Measurements from ENCODE around the gene DNAJC3.
"Not testable (repeated sequence)": the region's sequence is repeated elsewhere in the genome, so short reads cannot be mapped to it uniquely, and the experiment has no call there.

DNAJC3 gene, protein sequence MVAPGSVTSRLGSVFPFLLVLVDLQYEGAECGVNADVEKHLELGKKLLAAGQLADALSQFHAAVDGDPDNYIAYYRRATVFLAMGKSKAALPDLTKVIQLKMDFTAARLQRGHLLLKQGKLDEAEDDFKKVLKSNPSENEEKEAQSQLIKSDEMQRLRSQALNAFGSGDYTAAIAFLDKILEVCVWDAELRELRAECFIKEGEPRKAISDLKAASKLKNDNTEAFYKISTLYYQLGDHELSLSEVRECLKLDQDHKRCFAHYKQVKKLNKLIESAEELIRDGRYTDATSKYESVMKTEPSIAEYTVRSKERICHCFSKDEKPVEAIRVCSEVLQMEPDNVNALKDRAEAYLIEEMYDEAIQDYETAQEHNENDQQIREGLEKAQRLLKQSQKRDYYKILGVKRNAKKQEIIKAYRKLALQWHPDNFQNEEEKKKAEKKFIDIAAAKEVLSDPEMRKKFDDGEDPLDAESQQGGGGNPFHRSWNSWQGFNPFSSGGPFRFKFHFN

DNA sequence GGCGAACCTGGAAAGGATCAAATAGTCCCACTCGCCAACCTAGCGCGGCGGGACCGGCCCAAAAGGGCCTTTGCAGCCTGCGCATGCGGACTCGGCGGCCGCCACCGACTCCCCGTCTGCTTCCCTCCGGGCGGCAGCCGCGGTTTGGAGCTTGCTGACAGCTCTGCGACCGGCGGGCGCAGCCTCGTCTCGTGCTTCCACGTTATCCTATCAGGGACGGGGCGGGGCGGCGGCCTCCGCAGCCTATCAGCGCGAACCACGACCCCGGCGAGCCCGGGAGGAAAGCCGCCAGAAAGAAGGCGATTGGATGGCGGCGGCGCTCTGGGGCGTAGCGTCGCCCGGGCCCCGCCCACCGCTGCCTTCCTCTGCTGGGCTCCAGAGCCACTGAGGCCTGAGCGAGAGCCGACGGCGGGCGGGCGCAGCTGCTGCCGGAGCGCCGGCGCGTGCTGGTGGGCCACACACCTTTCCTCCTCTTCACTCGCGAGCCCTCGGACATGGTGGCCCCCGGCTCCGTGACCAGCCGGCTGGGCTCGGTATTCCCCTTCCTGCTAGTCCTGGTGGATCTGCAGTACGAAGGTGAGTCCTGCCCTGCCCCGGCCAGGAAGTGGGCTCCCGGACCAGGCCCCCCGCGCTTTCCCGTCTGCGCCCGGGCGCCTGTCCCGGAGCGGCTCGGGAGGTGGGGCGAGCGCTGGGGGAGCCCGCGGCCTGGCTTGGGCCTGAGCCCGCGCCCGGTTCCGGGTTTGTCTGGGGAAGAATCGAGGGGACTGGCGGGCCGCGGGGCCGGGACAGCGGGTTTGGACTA, at the start of gene DNAJC3:
Gene DNAJC3 (plus strand): TSS at position 378 of the 802 bp plus-strand sequence. CDS start 117 bp downstream, at position 495.
- DNase-seq (ENCODE audit: low read depth) = peak; percentile 95

DNA sequence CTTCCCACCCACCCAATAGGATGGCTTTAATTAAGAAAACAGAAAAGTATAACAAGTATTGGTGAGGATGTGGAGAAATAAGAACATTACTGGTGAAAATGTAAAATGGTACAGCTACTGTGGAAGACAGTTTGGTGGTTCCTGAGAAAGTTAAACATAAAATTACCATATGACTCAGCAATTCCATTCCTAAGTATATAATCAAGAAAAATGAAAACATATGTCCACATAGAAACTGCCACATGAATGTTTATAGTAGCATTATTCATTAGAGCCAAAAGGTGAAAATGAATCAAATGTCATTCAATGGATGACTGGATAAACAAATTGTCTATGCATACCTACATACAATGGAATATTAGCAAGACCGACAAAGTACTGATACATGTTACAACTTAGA, 49.3 kb upstream of the DNAJC3 start:
- DNase-seq (ENCODE audit: low read depth) = no peak

GRCh38 chr13:95628488-95628887, 48.5 kb upstream of the DNAJC3 start:
- no peak for DNase-seq (ENCODE audit: low read depth)

DNA sequence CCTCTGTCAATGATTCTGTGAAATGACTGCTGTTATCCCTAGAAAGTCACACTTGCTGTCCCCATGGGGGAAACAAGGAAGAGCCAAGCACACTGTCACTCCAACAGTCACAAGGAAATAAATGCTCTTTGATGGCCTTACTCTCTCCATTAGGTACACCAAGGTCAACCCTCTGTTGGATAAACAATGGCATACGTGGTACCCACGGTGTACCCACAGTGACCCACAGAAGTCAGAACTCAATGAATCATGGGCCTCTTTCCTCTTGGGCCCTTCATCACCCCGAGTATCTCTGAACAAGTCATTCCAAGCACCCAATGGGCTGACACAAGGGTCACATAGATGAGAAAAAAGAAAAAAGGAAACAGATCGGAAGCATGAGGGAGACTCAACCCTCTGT, 47.9 kb upstream of the DNAJC3 start:
- no peak for DNase-seq (ENCODE audit: low read depth)

GRCh38 chr13:95630593-95630992, 46.3 kb upstream of the DNAJC3 start:
- DNase-seq (ENCODE audit: low read depth) = no peak

DNA sequence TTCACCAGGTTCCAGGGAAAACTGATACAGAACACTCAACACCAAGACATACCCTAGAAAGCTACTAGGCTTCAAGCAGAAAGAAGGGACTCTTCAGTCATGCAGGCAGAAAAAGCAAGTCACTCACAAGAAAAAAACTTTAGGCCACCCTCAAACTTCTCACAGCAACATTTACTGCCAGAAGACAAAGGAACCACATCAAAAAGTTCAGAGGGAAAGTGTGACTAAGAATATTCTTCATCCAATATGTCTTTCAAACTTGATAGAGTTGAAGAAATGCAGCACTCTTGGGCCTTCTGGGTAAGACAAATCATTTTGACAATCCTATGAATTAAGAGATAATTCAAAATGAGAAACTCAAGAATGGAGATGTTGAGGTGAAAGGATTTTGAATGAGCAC, 40.1 kb upstream of the DNAJC3 start:
- no peak for DNase-seq (ENCODE audit: low read depth)

DNA sequence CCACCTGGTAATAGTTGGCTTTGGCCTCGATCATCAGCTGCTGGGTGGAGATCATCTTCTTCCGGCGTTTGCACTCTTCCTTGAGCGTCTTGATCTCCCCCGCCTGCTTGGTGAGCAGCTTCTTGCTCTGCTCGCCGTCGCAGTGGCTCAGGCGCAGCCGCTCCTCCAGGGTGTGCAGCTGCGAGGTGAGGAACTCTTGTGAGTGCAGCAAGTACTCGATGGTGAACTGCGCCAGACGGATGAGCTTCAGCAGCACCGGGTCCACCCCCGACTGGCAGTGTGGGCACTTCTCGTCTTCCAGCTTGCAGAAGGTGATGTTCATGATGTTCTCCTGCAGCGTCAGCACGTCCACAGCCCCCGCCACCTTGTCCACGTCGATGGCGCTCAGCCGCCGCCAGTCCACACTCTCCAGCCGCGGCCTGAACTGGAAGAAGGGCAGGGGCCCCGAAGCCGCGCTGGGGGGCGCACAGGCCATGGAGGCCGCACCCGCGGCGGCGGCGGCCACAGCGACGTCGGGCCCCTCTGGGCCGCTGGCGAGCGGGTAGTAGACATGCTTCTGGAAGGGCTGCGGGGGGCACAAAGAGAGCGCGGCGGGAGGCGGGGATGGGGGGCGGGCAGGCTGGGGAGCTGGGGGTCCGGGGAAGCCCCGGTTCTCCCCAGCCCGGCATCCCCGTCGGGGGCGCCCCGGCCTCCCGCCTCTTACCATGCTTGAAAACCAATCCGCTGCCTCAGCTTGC, 35.5 kb upstream of the DNAJC3 start:
- peak; percentile 70 for DNase-seq (ENCODE audit: low read depth)

DNA sequence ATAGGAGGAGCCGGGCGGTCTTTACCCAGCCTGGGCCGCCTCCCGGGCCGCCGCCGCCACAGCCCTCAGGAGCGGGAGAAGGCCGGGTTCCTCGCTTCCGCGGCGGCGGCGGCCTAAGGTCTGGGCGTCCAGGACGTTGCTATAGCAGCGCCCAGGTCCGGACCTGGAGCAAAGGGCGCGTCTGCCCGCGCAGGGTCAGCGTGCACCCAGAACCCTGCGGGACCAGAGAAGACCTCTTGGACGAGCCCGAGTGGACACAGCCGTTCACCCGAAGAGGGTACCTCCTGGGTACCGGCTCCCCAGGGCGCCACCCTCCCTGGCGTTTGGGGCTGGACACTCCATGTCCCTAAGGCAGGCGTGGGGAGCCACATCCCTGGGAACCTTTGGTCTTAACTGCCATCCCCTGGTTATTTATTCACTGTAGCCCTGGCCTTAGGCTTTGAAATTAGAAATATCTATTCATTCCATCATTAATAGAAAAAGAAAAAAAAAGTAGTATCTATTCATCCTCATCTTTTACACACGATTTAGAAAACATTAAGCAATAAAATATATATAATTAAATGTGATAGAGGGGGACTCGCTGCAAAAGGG, 34.8 kb upstream of the DNAJC3 start:
- DNase-seq (ENCODE audit: low read depth) = peak; percentile 51

DNA sequence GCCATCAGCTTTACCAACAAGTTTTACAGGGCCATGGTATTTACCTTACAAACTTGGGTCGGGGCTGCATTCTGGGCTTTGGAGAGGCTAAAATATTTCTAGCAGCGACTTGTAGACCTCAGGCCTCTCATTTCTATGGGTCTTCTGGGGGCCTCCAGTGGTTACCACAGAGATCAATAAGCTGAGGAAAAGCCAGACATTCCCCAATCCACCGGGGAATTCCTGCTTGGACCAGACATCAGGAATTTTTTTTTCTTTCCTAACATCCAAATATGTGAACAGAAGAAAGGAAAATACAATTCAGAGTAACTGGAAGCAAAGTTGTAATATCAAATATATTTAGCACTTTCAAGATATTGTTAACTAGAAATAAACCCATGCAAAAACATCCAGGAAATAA, 33.9 kb upstream of the DNAJC3 start:
- DNase-seq (ENCODE audit: low read depth) = no peak

DNA sequence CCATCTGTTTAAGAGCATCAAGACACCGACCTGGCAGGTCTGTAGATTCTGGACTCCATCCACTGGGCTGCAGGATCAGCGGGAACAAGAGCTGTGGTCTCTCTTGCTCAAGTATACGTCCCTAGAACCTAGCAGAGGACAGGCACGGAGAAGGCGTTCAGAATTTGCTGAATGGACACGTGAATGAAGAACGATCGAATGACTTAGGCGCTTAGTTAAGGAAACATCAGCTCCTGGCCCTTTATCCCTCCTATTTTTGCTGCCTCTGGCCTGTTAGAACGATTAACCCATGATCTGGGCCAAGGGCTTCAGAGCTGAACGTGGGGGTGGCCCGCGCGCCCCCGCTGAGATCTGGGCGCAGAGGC, 33.4 kb upstream of the DNAJC3 start:
- DNase-seq (ENCODE audit: low read depth) = peak; percentile 49

DNA sequence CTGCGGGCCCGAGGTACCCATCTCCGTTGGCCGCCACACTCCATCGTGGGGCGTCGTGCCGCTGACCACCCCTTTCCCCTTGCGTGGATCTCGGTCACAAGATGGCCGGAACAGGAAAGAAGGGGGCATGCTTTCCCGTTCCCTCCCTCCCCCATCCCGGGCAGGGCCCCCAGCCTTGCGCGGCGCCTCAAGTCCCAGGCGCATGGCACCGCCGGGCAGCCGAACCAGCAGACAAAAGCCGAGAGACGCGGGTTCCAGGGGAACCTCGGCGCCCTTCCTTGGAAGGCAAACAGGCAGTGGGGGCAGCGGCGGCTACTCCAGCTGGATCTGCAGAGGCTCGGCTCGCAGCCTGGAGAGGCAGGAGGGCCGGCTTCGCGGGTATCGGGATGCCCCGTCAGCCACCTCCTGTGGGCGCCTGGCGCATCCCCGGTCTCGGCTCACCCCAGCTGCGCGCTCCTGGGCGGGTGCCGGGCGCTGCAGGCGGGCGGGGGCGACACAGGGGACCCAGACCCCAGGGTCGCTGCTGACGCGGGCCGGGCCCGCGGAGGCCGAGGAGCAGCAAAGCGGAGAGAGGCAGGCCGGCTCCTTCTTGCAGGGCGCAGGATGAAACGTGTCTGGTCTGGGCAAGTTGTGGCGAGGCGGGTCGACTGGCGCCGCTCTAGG, 32.9 kb upstream of the DNAJC3 start:
- DNase-seq (ENCODE audit: low read depth) = peak; percentile 40

DNA sequence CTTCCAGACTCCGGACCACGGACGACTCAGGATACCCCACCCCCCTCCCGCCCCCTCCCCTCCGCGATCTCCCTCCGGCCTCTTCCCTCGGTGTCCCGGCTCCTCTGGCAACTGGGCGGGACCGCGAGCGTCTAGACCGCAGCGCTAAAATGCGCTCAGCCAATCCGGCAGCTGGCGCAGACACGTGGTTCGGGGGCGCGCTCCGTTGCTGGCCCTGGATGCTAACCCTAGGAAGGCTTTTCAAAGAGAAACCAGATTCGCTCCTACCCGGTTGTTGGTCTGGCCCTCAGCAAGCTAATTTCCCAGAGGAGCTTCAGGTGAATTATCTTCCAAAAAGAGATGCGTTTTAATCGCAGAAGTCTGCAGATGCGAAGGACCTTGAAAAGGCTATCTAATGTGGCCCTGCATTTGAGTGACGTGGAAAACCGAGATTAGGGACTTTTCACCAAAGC, 32.3 kb upstream of the DNAJC3 start, which contains the start of gene DZIP1:
Gene DZIP1 (minus strand): TSS at position 106 of the 452 bp plus-strand sequence. CDS start 2,677 bp downstream, outside the sequence.
- DNase-seq (ENCODE audit: low read depth) = peak; percentile 81

DNA sequence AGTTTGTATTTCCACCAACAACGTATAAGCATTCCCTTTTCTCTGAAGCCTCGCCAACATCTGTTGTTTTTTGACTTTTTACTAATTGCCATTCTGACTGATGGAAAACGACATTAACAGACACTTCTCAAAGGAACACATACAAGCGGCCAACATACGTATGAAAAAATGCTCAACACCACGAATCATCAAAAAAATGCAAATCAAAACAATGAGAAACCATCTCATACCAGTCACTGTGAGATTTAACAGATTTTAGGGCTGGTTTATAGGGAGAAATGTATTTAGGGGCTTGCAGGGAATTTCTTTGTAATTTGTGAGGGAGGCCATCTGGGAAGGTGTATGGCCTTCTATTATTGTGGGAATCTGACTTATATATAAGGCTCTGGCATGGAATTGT, 29.6 kb upstream of the DNAJC3 start:
- DNase-seq (ENCODE audit: low read depth) = no peak

DNA sequence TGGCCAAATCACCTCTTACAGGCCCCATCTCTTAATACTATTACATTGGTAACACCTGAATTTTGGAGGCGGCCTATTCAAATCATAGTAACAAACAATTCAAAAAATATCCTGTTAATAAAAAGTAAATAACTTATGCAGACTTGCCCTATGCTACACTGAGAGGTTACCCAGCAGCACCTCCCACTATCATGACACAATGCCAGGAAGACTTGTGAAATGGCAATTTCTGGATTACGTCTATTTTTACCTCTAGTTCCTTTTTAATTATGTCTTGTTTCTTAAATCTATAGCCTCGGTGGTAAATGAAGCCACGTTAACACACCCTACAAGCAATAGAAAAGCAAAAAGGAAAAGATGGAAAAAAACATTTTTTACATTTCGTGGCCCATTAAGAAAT, 26.2 kb upstream of the DNAJC3 start:
- no peak for DNase-seq (ENCODE audit: low read depth)

- DNase-seq (ENCODE audit: low read depth) = no peak
These were observed 24.6 kb upstream of the DNAJC3 start for GRCh38 chr13:95652244-95652764.

DNA sequence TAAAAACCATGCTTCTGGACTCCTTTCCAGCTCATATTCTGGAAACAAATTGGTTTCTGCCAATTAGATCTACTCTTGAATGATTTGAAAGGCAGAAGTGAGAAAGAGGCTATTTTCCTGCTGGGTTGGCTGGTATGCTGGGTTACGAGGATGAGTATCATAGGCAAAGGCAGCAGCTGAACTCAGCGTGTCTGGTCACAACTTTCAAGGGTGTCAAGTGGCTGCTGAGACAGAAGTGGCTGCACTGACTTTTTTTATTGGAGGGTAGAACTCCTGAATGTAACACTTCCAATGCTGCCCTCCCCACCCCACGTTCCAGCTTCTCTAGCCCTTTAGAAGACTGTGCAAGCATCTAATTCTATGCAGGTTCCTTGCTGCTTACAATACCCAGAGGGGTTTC, 24.1 kb upstream of the DNAJC3 start:
- DNase-seq (ENCODE audit: low read depth) = no peak

DNA sequence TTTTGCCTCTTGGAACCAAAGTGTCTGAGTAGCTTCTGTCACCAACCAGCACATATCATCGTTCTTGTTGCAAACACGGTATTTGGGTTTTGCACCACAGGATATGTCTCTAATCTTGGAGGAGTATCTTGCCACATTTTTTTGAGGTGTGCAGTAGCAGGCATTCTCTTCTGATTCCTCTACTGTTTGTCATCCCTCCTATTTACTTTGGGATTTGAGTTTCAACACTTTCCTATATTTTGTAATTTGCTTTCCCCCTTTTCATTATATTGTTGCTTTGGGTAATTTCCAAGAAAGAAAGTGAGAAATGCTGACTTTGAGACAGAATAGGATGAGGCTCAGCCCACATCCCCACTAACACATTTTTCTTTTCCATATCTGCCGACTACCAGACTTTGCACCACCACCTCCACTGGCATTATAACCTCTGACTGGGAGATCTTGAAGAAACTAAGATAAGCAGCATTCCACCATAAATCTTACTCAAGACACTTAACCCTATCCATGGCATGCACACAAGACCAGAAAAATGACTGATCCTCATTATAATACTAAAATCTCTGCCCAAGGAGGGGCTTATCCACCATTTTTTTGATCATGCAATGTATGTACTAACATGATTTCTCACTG, 20.4 kb upstream of the DNAJC3 start:
- peak; percentile 90 for DNase-seq (ENCODE audit: low read depth)

GRCh38 chr13:95659500-95659899, 17.4 kb upstream of the DNAJC3 start:
- no peak for DNase-seq (ENCODE audit: low read depth)

DNA sequence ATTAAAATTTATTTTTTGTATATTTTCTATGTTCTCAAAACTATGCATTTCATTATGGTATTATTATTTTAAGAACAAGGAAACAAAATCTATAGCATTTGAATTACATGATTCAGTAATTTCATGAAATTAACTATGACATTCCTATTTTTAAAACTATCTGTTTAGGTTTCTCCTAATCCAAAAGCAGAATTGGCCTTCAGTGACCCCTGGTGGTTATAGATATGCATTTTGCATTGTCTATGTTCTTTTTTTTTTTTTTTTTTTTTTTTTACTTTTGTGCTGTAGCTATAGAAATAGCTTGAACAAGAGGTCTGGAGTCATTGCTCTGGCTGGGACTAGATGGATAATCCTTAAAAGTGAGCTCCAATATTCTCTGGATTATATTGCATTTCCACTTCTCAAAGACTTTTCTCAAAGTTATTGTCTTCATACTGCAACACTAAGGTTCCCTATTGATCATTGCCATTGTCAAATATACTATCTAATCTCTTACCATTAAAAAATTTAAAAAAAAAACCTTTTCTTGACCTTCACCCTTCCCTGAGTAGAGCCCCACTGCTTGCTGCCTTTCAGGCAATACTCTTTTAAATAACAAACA, 15.9 kb upstream of the DNAJC3 start:
- peak; percentile 53 for DNase-seq (ENCODE audit: low read depth)

DNA sequence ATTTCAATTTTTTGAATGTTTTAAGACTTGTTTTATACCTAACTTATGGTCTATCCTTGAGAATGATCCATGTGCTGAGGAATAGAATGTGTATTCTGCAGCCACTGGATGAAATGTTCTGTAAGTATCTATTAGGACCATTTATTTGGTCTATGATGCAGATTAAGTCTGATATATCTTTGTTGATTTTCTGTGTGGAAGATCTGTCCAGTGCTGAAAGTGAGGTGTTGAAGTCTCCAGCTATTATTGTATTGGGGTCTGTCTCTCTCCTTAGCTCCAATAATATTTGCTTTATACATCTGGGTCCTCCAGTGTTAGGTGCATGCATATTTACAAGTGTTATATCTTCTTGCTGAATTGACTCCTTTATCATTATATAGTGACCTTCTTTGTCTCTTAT, 9.7 kb upstream of the DNAJC3 start:
- DNase-seq (ENCODE audit: low read depth) = not testable (repeated sequence)

Measured in amniotic epithelial cell (primary cell).